Measurements from ENCODE around the gene CRACR2A. TPM values are rescaled to one million over a fixed set of nuclear protein-coding genes. Genes with fewer than 3 reads are reported as not detected.

CRACR2A gene
- total and polyA plus RNA-seq, 2 of the 13 experiments (the other 11 are each of a cell fraction or from before 2014, with no cell fraction given) = 0.09 to 0.20 TPM

GRCh38 chr12:3578557-3578956 lies 174.4 kb downstream of the CRACR2A start:
- Histone ChIP-seq H2AFZ (ENCODE audit: low read length) (no peak overlapping the region), H3K27me3 (ENCODE audit: control insufficient read depth in 1 of 2, insufficient read depth in 2 of 2, low read length in 2 of 2) (peaks cover 0 to 11% of the 10 kb centered on the region in 2 experiments; a peak in 2 of 5 replicates), H3K36me3 (replicated peaks in 1 of 2; ENCODE audit: control insufficient read depth in 1 of 2, insufficient read depth in 2 of 2, low read length in 2 of 2) (no peaks in the 10 kb centered on the region), H3K4me1 (ENCODE audit: insufficient read depth, low read length) (no peaks in the 10 kb centered on the region), H3K4me3 (replicated peaks in 1 of 3; ENCODE audit: insufficient read depth in 1 of 3, low read depth in 2 of 3, low read length in 3 of 3) (no peak overlapping the region), H3K9me3 (ENCODE audit: low read length) (no peaks in the 10 kb centered on the region), H3K4me2 (ENCODE audit: low read depth, low read length) (no peak overlapping the region), H3K27ac (ENCODE audit: extremely low read length, insufficient read depth, low read length) (no peak overlapping the region), H4K20me1 (ENCODE audit: insufficient read depth, low read length) (no peaks in the 10 kb centered on the region), H3K79me2 (ENCODE audit: insufficient read depth, low read length) (no peaks in the 10 kb centered on the region), H3K9ac (ENCODE audit: insufficient read depth, low read depth, low read length) (no peak overlapping the region)
- intact Hi-C loops (cut with micrococcal nuclease; ENCODE audit: unreplicated experiment) = no loop called here
- DNase-seq (ENCODE audit: low spot score) (no peak), FAIRE-seq (no peak), ATAC-seq (no peak; the same call in 2 of the 3 replicates)
- WGBS (ENCODE audit: low lambda C conversion rate) = 0% methylated on average over 5 of the region's 5 CpGs
- ChIA-PET POLR2A (no interaction called here), CTCF (ENCODE audit: low intra/inter-chr PET ratio, low total read pairs) (no interaction called here)
- no TSS peak for BruUV-seq (replicated peaks)
- in situ Hi-C loops (cut with HindIII; ENCODE audit: extremely low pct_ligation_motif_present, low pct_unique_long_range_greater_than_20kb) = no loop called here
- TF ChIP-seq ZFP82 (CRISPR knock-in tag; IDR thresholded peaks at IDR 0.05; ENCODE audit: borderline replicate concordance) = no peak
- TF ChIP-seq SCMH1 (CRISPR knock-in tag; IDR thresholded peaks at IDR 0.05; ENCODE audit: borderline replicate concordance) = no peak
- TF ChIP-seq MIER2 (CRISPR knock-in tag; IDR thresholded peaks at IDR 0.05) = 0 out of 2 replicates have a peak, but pooled peaks have one; percentile 24
- TF ChIP-seq, protein P1, sequence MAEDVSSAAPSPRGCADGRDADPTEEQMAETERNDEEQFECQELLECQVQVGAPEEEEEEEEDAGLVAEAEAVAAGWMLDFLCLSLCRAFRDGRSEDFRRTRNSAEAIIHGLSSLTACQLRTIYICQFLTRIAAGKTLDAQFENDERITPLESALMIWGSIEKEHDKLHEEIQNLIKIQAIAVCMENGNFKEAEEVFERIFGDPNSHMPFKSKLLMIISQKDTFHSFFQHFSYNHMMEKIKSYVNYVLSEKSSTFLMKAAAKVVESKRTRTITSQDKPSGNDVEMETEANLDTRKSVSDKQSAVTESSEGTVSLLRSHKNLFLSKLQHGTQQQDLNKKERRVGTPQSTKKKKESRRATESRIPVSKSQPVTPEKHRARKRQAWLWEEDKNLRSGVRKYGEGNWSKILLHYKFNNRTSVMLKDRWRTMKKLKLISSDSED (CRISPR knock-in tag; IDR thresholded peaks at IDR 0.05) = no peak
- no peak for TF ChIP-seq HOXA7 (CRISPR knock-in tag; IDR thresholded peaks at IDR 0.05)
- TF ChIP-seq TGIF2 (CRISPR knock-in tag; IDR thresholded peaks at IDR 0.05) = no peak
- TF ChIP-seq PBX2 (CRISPR knock-in tag; IDR thresholded peaks at IDR 0.05) = no peak
- TF ChIP-seq ZBTB3 (CRISPR knock-in tag; IDR thresholded peaks at IDR 0.05; ENCODE audit: borderline replicate concordance, low read depth) = no peak
- no peak for TF ChIP-seq AHR (CRISPR knock-in tag; IDR thresholded peaks at IDR 0.05)
- no peak for TF ChIP-seq MXI1 (IDR thresholded peaks at IDR 0.05; ENCODE audit: borderline replicate concordance, low read depth, low read length)
- no peak for TF ChIP-seq DPF2 (CRISPR knock-in tag; IDR thresholded peaks at IDR 0.05; ENCODE audit: borderline replicate concordance, low read depth)
- TF ChIP-seq, protein P2, sequence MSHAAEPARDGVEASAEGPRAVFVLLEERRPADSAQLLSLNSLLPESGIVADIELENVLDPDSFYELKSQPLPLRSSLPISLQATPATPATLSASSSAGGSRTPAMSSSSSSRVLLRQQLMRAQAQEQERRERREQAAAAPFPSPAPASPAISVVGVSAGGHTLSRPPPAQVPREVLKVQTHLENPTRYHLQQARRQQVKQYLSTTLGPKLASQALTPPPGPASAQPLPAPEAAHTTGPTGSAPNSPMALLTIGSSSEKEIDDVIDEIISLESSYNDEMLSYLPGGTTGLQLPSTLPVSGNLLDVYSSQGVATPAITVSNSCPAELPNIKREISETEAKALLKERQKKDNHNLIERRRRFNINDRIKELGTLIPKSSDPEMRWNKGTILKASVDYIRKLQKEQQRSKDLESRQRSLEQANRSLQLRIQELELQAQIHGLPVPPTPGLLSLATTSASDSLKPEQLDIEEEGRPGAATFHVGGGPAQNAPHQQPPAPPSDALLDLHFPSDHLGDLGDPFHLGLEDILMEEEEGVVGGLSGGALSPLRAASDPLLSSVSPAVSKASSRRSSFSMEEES (CRISPR knock-in tag; IDR thresholded peaks at IDR 0.05) = no peak
- peak; percentile 2 to 67; a peak in 3 of 4 replicates for TF ChIP-seq REST (IDR thresholded peaks at IDR 0.05; ENCODE audit: borderline replicate concordance in 1 of 2, low read depth in 1 of 2, low read length in 2 of 2)

Measured in HepG2 (cell line).